ENCODE measurements around the gene DNMBP. TPM values are rescaled to one million over a fixed set of nuclear protein-coding genes. Genes with fewer than 3 reads are reported as not detected.
"Not testable (repeated sequence)": the region's sequence is repeated elsewhere in the genome, so short reads cannot be mapped to it uniquely, and the experiment has no call there.

DNMBP gene
- total RNA-seq, 2 donors from 2014 or later = 2.3 to 2.9 TPM

GRCh38 chr10:99850021-99850766 is 159.6 kb downstream of the DNMBP start:
- Mint-ChIP-seq H3K4me3 (no peak overlapping the region), H3K4me1 (ENCODE audit: low read depth) (peaks cover 9% of the 10 kb centered on the region), H3K36me3 (ENCODE audit: insufficient read depth in 2 of 2) (no peaks in the 10 kb centered on the region), H3K9me3 (no peaks in the 10 kb centered on the region), H3K27me3 (ENCODE audit: low read depth) (no peaks in the 10 kb centered on the region), H3K27ac (no peak overlapping the region)
- DNase-seq = no peak
- no peak for ATAC-seq (replicated peaks in 1 of 2)

GRCh38 chr10:99849536-99849935 is 160.2 kb downstream of the DNMBP start:
- DNase-seq = no peak
- no peak overlapping the region for H3K4me3 Mint-ChIP-seq
- H3K27me3 Mint-ChIP-seq (ENCODE audit: low read depth) = no peaks in the 10 kb centered on the region
- H3K36me3 Mint-ChIP-seq (ENCODE audit: insufficient read depth in 2 of 2) = no peaks in the 10 kb centered on the region
- H3K27ac Mint-ChIP-seq = no peak overlapping the region
- no peak for ATAC-seq (replicated peaks in 1 of 2)
- H3K4me1 Mint-ChIP-seq (ENCODE audit: low read depth) = peaks cover 9% of the 10 kb centered on the region
- H3K9me3 Mint-ChIP-seq = no peaks in the 10 kb centered on the region

GRCh38 chr10:99849057-99849456 is 160.7 kb downstream of the DNMBP start:
- H3K4me3 Mint-ChIP-seq = no peak overlapping the region
- no peak for ATAC-seq (replicated peaks in 1 of 2)
- no peaks in the 10 kb centered on the region for H3K9me3 Mint-ChIP-seq
- H3K36me3 Mint-ChIP-seq (ENCODE audit: insufficient read depth in 2 of 2) = no peaks in the 10 kb centered on the region
- no peak overlapping the region for H3K27ac Mint-ChIP-seq
- no peaks in the 10 kb centered on the region for H3K27me3 Mint-ChIP-seq (ENCODE audit: low read depth)
- no peak for DNase-seq
- peaks cover 9% of the 10 kb centered on the region for H3K4me1 Mint-ChIP-seq (ENCODE audit: low read depth)

- no peaks in the 10 kb centered on the region for H3K27me3 Mint-ChIP-seq (ENCODE audit: low read depth)
- ATAC-seq (replicated peaks in 1 of 2) (peak; percentile 92 to 94), DNase-seq (peak; percentile 70 to 72)
Measured at GRCh38 chr10:99845837-99846382, 163.8 kb downstream of the DNMBP start.

GRCh38 chr10:99844433-99844955 is 165.3 kb downstream of the DNMBP start:
- Mint-ChIP-seq H3K9me3 (no peaks in the 10 kb centered on the region), H3K4me3 (no peak overlapping the region), H3K36me3 (ENCODE audit: insufficient read depth in 2 of 2) (no peaks in the 10 kb centered on the region), H3K27me3 (ENCODE audit: low read depth) (no peaks in the 10 kb centered on the region), H3K4me1 (ENCODE audit: low read depth) (peaks cover 9% of the 10 kb centered on the region), H3K27ac (no peak overlapping the region)
- ATAC-seq (replicated peaks in 1 of 2) = no peak
- DNase-seq = no peak

More at GRCh38 chr10:99845837-99846382, 163.8 kb downstream of the DNMBP start:
- Mint-ChIP-seq H3K4me1 (ENCODE audit: low read depth) (peaks cover 9% of the 10 kb centered on the region), H3K9me3 (no peaks in the 10 kb centered on the region), H3K4me3 (peak overlapping the region; percentile 33 to 54), H3K27ac (no peak overlapping the region), H3K36me3 (ENCODE audit: insufficient read depth in 2 of 2) (no peaks in the 10 kb centered on the region)

- ATAC-seq (replicated peaks in 1 of 2) (no peak), DNase-seq (no peak)
- Mint-ChIP-seq H3K9me3 (no peaks in the 10 kb centered on the region), H3K4me1 (ENCODE audit: low read depth) (peaks cover 9% of the 10 kb centered on the region), H3K27me3 (ENCODE audit: low read depth) (no peaks in the 10 kb centered on the region), H3K36me3 (ENCODE audit: insufficient read depth in 2 of 2) (no peaks in the 10 kb centered on the region), H3K4me3 (no peak overlapping the region), H3K27ac (no peak overlapping the region)
Measured at GRCh38 chr10:99843310-99843709, 166.4 kb downstream of the DNMBP start.

- no peak overlapping the region for H3K4me3 Mint-ChIP-seq
- H3K4me1 Mint-ChIP-seq (ENCODE audit: low read depth) = peaks cover 9% of the 10 kb centered on the region
- DNase-seq (no peak), ATAC-seq (replicated peaks in 1 of 2) (no peak)
- H3K27me3 Mint-ChIP-seq (ENCODE audit: low read depth) = no peaks in the 10 kb centered on the region
- no peaks in the 10 kb centered on the region for H3K9me3 Mint-ChIP-seq
- no peak overlapping the region for H3K27ac Mint-ChIP-seq
- no peaks in the 10 kb centered on the region for H3K36me3 Mint-ChIP-seq (ENCODE audit: insufficient read depth in 2 of 2)
Measured at GRCh38 chr10:99841746-99842145, 168.0 kb downstream of the DNMBP start.

GRCh38 chr10:99840859-99841258 is 168.9 kb downstream of the DNMBP start:
- ATAC-seq (replicated peaks in 1 of 2); H3K27me3 Mint-ChIP-seq (ENCODE audit: low read depth); H3K36me3 Mint-ChIP-seq (ENCODE audit: insufficient read depth in 2 of 2); DNase-seq; H3K27ac Mint-ChIP-seq; H3K4me1 Mint-ChIP-seq (ENCODE audit: low read depth); H3K4me3 Mint-ChIP-seq; H3K9me3 Mint-ChIP-seq: not testable (repeated sequence)

GRCh38 chr10:99836711-99837110 is 173.0 kb downstream of the DNMBP start:
- H3K36me3 Mint-ChIP-seq (ENCODE audit: insufficient read depth in 2 of 2) = no peaks in the 10 kb centered on the region
- no peak overlapping the region for H3K27ac Mint-ChIP-seq
- no peak overlapping the region for H3K4me3 Mint-ChIP-seq
- no peak for ATAC-seq (replicated peaks in 1 of 2)
- no peaks in the 10 kb centered on the region for H3K9me3 Mint-ChIP-seq
- H3K27me3 Mint-ChIP-seq (ENCODE audit: low read depth) = no peaks in the 10 kb centered on the region
- DNase-seq = no peak
- H3K4me1 Mint-ChIP-seq (ENCODE audit: low read depth) = peaks cover 9% of the 10 kb centered on the region

- peaks cover 9% of the 10 kb centered on the region for H3K4me1 Mint-ChIP-seq (ENCODE audit: low read depth)
- no peaks in the 10 kb centered on the region for H3K36me3 Mint-ChIP-seq (ENCODE audit: insufficient read depth in 2 of 2)
- no peak overlapping the region for H3K27ac Mint-ChIP-seq
- no peaks in the 10 kb centered on the region for H3K9me3 Mint-ChIP-seq
- ATAC-seq (replicated peaks in 1 of 2) (no peak), DNase-seq (no peak)
- no peak overlapping the region for H3K4me3 Mint-ChIP-seq
- H3K27me3 Mint-ChIP-seq (ENCODE audit: low read depth) = no peaks in the 10 kb centered on the region
Measured at GRCh38 chr10:99835947-99836346, 173.8 kb downstream of the DNMBP start.

GRCh38 chr10:99834410-99834809 is 175.3 kb downstream of the DNMBP start:
- DNase-seq (peak; percentile 18 to 28), ATAC-seq (replicated peaks in 1 of 2) (peak; percentile 84 to 96)
- Mint-ChIP-seq H3K9me3 (no peaks in the 10 kb centered on the region), H3K4me1 (ENCODE audit: low read depth) (peaks cover 9% of the 10 kb centered on the region), H3K36me3 (ENCODE audit: insufficient read depth in 2 of 2) (peaks cover 0 to 2% of the 10 kb centered on the region in 2 donors), H3K4me3 (no peak overlapping the region), H3K27me3 (ENCODE audit: low read depth) (no peaks in the 10 kb centered on the region), H3K27ac (no peak overlapping the region)

GRCh38 chr10:99832439-99832838 is 177.3 kb downstream of the DNMBP start:
- peaks cover 15% of the 10 kb centered on the region for H3K4me1 Mint-ChIP-seq (ENCODE audit: low read depth)
- ATAC-seq (replicated peaks in 1 of 2) (no peak), DNase-seq (no peak)
- no peaks in the 10 kb centered on the region for H3K27me3 Mint-ChIP-seq (ENCODE audit: low read depth)
- peaks cover 3% of the 10 kb centered on the region in 2 donors for H3K36me3 Mint-ChIP-seq (ENCODE audit: insufficient read depth in 2 of 2)
- no peak overlapping the region for H3K27ac Mint-ChIP-seq
- H3K4me3 Mint-ChIP-seq = no peak overlapping the region
- peaks cover 4% of the 10 kb centered on the region in 2 donors for H3K9me3 Mint-ChIP-seq

GRCh38 chr10:99828464-99828863 is 181.3 kb downstream of the DNMBP start:
- H3K4me3 Mint-ChIP-seq = no peak overlapping the region
- peaks cover 6% of the 10 kb centered on the region for H3K4me1 Mint-ChIP-seq (ENCODE audit: low read depth)
- H3K36me3 Mint-ChIP-seq (ENCODE audit: insufficient read depth in 2 of 2) = peaks cover 3% of the 10 kb centered on the region in 2 donors
- H3K9me3 Mint-ChIP-seq = peaks cover 4% of the 10 kb centered on the region in 2 donors
- ATAC-seq (replicated peaks in 1 of 2) (no peak), DNase-seq (no peak)
- H3K27ac Mint-ChIP-seq = peak overlapping the region; percentile 16
- H3K27me3 Mint-ChIP-seq (ENCODE audit: low read depth) = no peaks in the 10 kb centered on the region
